ENCODE data around the gene CMA1. TPM values are rescaled to one million over a fixed set of nuclear protein-coding genes. Genes with fewer than 3 reads are reported as not detected.
"Not testable (repeated sequence)": the region's sequence is repeated elsewhere in the genome, so short reads cannot be mapped to it uniquely, and the experiment has no call there.

CMA1 gene
- total RNA-seq, 2 experiments from 2014 or later, result not detected

GRCh38 chr14:24542346-24542936 lies 34.4 kb upstream of the CMA1 start:
- Histone ChIP-seq H3K27ac (ENCODE audit: low read depth in 1 of 2, low read length in 2 of 2) (no peak overlapping the region), H3K9me3 (ENCODE audit: control insufficient read depth in 1 of 2, insufficient read depth in 1 of 2, low read length in 2 of 2) (peaks cover 0 to 12% of the 10 kb centered on the region in 2 experiments), H3K4me1 (ENCODE audit: insufficient read depth, low read length) (no peaks in the 10 kb centered on the region), H3K4me3 (ENCODE audit: low read length) (no peak overlapping the region), H3K36me3 (ENCODE audit: insufficient read depth, low read length) (no peaks in the 10 kb centered on the region), H3K27me3 (ENCODE audit: control insufficient read depth in 1 of 2, insufficient read depth in 2 of 2, low read length in 2 of 2) (peaks cover 7% of the 10 kb centered on the region in 2 experiments)
- H3K4me1 Mint-ChIP-seq (ENCODE audit: low read depth), result no peaks in the 10 kb centered on the region
- ATAC-seq (ENCODE audit: poor library complexity) (no peak), DNase-seq (no peak)
- no peak overlapping the region for H3K4me3 Mint-ChIP-seq
- TF ChIP-seq CTCF (IDR thresholded peaks at IDR 0.05), result no peak
- CTCF ChIA-PET, result no interaction called here
- no peaks in the 10 kb centered on the region for H3K36me3 Mint-ChIP-seq (ENCODE audit: low read depth)
- H3K27ac Mint-ChIP-seq, result no peak overlapping the region
- intact Hi-C loops (cut with DNase I, micrococcal nuclease), result no loop called here
- H3K27me3 Mint-ChIP-seq, result peaks cover 12% of the 10 kb centered on the region
- POLR2A ChIA-PET, result no interaction called here
- H3K9me3 Mint-ChIP-seq, result peaks cover 13% of the 10 kb centered on the region

DNA sequence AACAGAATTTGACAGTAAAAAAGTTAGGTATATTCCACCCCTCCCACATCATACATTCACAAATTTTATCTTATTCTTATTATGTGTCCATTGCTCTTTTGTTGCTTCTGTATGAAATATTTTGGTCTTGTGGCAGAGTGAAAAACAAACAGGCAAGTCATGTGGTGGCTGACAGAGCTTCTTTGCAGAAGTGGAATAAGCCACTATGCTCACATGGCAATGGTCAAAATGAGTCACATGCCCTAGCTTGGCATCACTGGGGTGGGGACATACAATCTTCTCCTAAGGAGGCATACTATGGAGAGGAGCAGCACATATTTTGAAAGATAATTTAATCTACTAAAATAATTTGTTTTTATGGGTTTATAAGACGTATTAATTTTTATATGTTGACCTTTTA lies 27.7 kb upstream of the CMA1 start:
- Histone ChIP-seq H3K27me3 (ENCODE audit: control insufficient read depth in 1 of 2, insufficient read depth in 2 of 2, low read length in 2 of 2) (peaks cover 6 to 12% of the 10 kb centered on the region in 2 experiments), H3K27ac (ENCODE audit: low read depth in 1 of 2, low read length in 2 of 2) (no peak overlapping the region), H3K36me3 (ENCODE audit: insufficient read depth, low read length) (no peaks in the 10 kb centered on the region), H3K4me1 (ENCODE audit: insufficient read depth, low read length) (no peaks in the 10 kb centered on the region), H3K9me3 (ENCODE audit: control insufficient read depth in 1 of 2, insufficient read depth in 1 of 2, low read length in 2 of 2) (no peaks in the 10 kb centered on the region), H3K4me3 (ENCODE audit: low read length) (no peak overlapping the region)
- ATAC-seq (ENCODE audit: poor library complexity) (no peak), DNase-seq (peak in 3 of 14 experiments; percentile 13 to 15 (median 15))
- TF ChIP-seq CTCF (IDR thresholded peaks at IDR 0.05), result no peak
- intact Hi-C loops (cut with DNase I, micrococcal nuclease), result no loop called here
- Mint-ChIP-seq H3K9me3 (no peaks in the 10 kb centered on the region), H3K27ac (no peak overlapping the region), H3K4me3 (no peak overlapping the region), H3K36me3 (ENCODE audit: low read depth) (no peaks in the 10 kb centered on the region), H3K27me3 (peaks cover 9% of the 10 kb centered on the region), H3K4me1 (ENCODE audit: low read depth) (no peaks in the 10 kb centered on the region)
- CTCF ChIA-PET, result no interaction called here
- POLR2A ChIA-PET, result no interaction called here

GRCh38 chr14:24534286-24534685 lies 26.2 kb upstream of the CMA1 start:
- H3K4me1 ChIP-seq (ENCODE audit: insufficient read depth, low read length), result no peaks in the 10 kb centered on the region
- no peaks in the 10 kb centered on the region for H3K9me3 ChIP-seq (ENCODE audit: control insufficient read depth in 1 of 2, insufficient read depth in 1 of 2, low read length in 2 of 2)
- peaks cover 9% of the 10 kb centered on the region for H3K27me3 Mint-ChIP-seq
- peak in 1 of 14 experiments; percentile 2 for DNase-seq
- no peaks in the 10 kb centered on the region for H3K36me3 Mint-ChIP-seq (ENCODE audit: low read depth)
- H3K27ac ChIP-seq (ENCODE audit: low read depth in 1 of 2, low read length in 2 of 2), result no peak overlapping the region
- H3K4me1 Mint-ChIP-seq (ENCODE audit: low read depth), result no peaks in the 10 kb centered on the region
- intact Hi-C loops (cut with DNase I, micrococcal nuclease), result no loop called here
- H3K27me3 ChIP-seq (ENCODE audit: control insufficient read depth in 1 of 2, insufficient read depth in 2 of 2, low read length in 2 of 2), result peaks cover 6 to 7% of the 10 kb centered on the region in 2 experiments
- no peak overlapping the region for H3K4me3 ChIP-seq (ENCODE audit: low read length)
- POLR2A ChIA-PET, result interaction anchor here (0.5 kb wide), 1 partner anchor 12 kb away, joined by 3 read pairs; no protein-coding TSS in a partner anchor
- no peaks in the 10 kb centered on the region for H3K36me3 ChIP-seq (ENCODE audit: insufficient read depth, low read length)
- no peak overlapping the region for H3K27ac Mint-ChIP-seq
- CTCF ChIA-PET, result no interaction called here
- no peak for ATAC-seq (ENCODE audit: poor library complexity)
- no peak for TF ChIP-seq CTCF (IDR thresholded peaks at IDR 0.05)
- no peak overlapping the region for H3K4me3 Mint-ChIP-seq
- no peaks in the 10 kb centered on the region for H3K9me3 Mint-ChIP-seq

GRCh38 chr14:24525877-24526620 lies 18.0 kb upstream of the CMA1 start:
- H3K9me3 ChIP-seq (ENCODE audit: control insufficient read depth in 1 of 2, insufficient read depth in 1 of 2, low read length in 2 of 2); H3K4me3 Mint-ChIP-seq; H3K9me3 Mint-ChIP-seq; H3K36me3 Mint-ChIP-seq (ENCODE audit: low read depth); H3K4me1 Mint-ChIP-seq (ENCODE audit: low read depth); CTCF ChIA-PET; H3K36me3 ChIP-seq (ENCODE audit: insufficient read depth, low read length); H3K27ac ChIP-seq (ENCODE audit: low read depth in 1 of 2, low read length in 2 of 2); H3K4me3 ChIP-seq (ENCODE audit: low read length); H3K27me3 ChIP-seq (ENCODE audit: control insufficient read depth in 1 of 2, insufficient read depth in 2 of 2, low read length in 2 of 2); H3K27ac Mint-ChIP-seq; H3K4me1 ChIP-seq (ENCODE audit: insufficient read depth, low read length); ATAC-seq (ENCODE audit: poor library complexity); intact Hi-C loops (cut with DNase I, micrococcal nuclease); DNase-seq; POLR2A ChIA-PET: not testable (repeated sequence)
- peaks cover 14% of the 10 kb centered on the region for H3K27me3 Mint-ChIP-seq

All from CD4-positive, alpha-beta T cell (primary cell).